ENCODE measurements around the gene RABGEF1. TPM values are rescaled to one million over a fixed set of nuclear protein-coding genes. Genes with fewer than 3 reads are reported as not detected.

The RABGEF1 gene
- total and polyA plus RNA-seq, 9 of the 15 experiments (the other 6 are each of a cell fraction or from before 2014, with no cell fraction given): 7.0 to 29.3 (median 20.5) TPM

- Histone ChIP-seq H3K9ac (ENCODE audit: insufficient read depth in 1 of 2, low read depth in 2 of 2, low read length in 2 of 2) (no peak overlapping the region), H3K79me2 (ENCODE audit: control insufficient read depth, insufficient read depth, low read length) (no peaks in the 10 kb centered on the region), H3K36me3 (ENCODE audit: control insufficient read depth, insufficient read depth, low read length) (no peaks in the 10 kb centered on the region), H3K9me1 (ENCODE audit: control insufficient read depth, insufficient read depth, low read length) (no peaks in the 10 kb centered on the region), H4K20me1 (replicated peaks; ENCODE audit: control insufficient read depth, insufficient read depth, low read length) (no peaks in the 10 kb centered on the region; the same call in 1 of the 2 replicates), H3K27me3 (ENCODE audit: control insufficient read depth in 2 of 2, insufficient read depth in 2 of 2, low read length in 2 of 2) (no peaks in the 10 kb centered on the region), H3K9me3 (replicated peaks; ENCODE audit: control insufficient read depth, insufficient read depth, low read depth, low read length) (no peaks in the 10 kb centered on the region; the same call in 1 of the 2 replicates), H3K4me3 (no peak overlapping the region), H3K4me2 (ENCODE audit: insufficient read depth, low read length) (no peak overlapping the region), H3K27ac (ENCODE audit: extremely low read depth, low read depth, low read length) (no peak overlapping the region), H2AFZ (ENCODE audit: low read depth, low read length) (no peak overlapping the region), H3K4me1 (replicated peaks in 1 of 2; ENCODE audit: control insufficient read depth in 2 of 2, insufficient read depth in 2 of 2, low read length in 2 of 2) (peaks cover 0 to 7% of the 10 kb centered on the region in 2 experiments; a peak in 1 of 5 replicates)
- ATAC-seq (no peak), FAIRE-seq (no peak), DNase-seq (ENCODE audit: extremely low read depth in 1 of 4, low spot score in 3 of 4) (no peak)
- intact Hi-C loops (cut with micrococcal nuclease) (no loop called here), in situ Hi-C loops (cut with MboI) (no loop called here)
- CTCF ChIA-PET (ENCODE audit: low intra/inter-chr PET ratio): no interaction called here
- no TSS peak for BruUV-seq (replicated peaks)
- 11% methylated on average over 3 of the region's 3 CpGs for WGBS (ENCODE audit: insufficient coverage, low coverage, missing lambda C conversion rate)
- POLR2A ChIA-PET: no interaction called here
- TF ChIP-seq GABPA (tag; conservative IDR thresholded peaks at IDR 0.05; ENCODE audit: low read depth): no peak
- TF ChIP-seq SLC30A9 (CRISPR knock-in tag; IDR thresholded peaks at IDR 0.05): no peak
- TF ChIP-seq STAG1 (CRISPR knock-in tag; IDR thresholded peaks at IDR 0.05; ENCODE audit: borderline replicate concordance): no peak
- TF ChIP-seq ZNF146 (CRISPR knock-in tag; IDR thresholded peaks at IDR 0.05; ENCODE audit: unreplicated experiment): no peak
- TF ChIP-seq, protein P1, sequence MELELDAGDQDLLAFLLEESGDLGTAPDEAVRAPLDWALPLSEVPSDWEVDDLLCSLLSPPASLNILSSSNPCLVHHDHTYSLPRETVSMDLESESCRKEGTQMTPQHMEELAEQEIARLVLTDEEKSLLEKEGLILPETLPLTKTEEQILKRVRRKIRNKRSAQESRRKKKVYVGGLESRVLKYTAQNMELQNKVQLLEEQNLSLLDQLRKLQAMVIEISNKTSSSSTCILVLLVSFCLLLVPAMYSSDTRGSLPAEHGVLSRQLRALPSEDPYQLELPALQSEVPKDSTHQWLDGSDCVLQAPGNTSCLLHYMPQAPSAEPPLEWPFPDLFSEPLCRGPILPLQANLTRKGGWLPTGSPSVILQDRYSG (tag; conservative IDR thresholded peaks at IDR 0.05; ENCODE audit: low read depth): no peak
- peak; percentile 20; the same call in 1 of the 2 replicates for TF ChIP-seq ZBTB26 (CRISPR knock-in tag; IDR thresholded peaks at IDR 0.05)
- no peak for TF ChIP-seq KDM5B (IDR thresholded peaks at IDR 0.05; ENCODE audit: insufficient replicate concordance, low read depth, low read length)
- peak; percentile 37; the same call in 1 of the 2 replicates for TF ChIP-seq MCM3 (IDR thresholded peaks at IDR 0.05)
- 0 out of 4 replicates have a peak, but pooled peaks of 1 of the 2 experiments have one; percentile 27 for TF ChIP-seq HDAC1 (IDR thresholded peaks at IDR 0.05)
- no peak for TF ChIP-seq CSDE1 (IDR thresholded peaks at IDR 0.05)
- TF ChIP-seq MAFF (IDR thresholded peaks at IDR 0.05; ENCODE audit: low read length): no peak
- no peak for TF ChIP-seq TARDBP (IDR thresholded peaks at IDR 0.05)
- no peak for TF ChIP-seq ZC3H11A (IDR thresholded peaks at IDR 0.05; ENCODE audit: low read depth, low read length)
- TF ChIP-seq CXXC5 (CRISPR knock-in tag; IDR thresholded peaks at IDR 0.05): no peak
- TF ChIP-seq, protein P2, sequence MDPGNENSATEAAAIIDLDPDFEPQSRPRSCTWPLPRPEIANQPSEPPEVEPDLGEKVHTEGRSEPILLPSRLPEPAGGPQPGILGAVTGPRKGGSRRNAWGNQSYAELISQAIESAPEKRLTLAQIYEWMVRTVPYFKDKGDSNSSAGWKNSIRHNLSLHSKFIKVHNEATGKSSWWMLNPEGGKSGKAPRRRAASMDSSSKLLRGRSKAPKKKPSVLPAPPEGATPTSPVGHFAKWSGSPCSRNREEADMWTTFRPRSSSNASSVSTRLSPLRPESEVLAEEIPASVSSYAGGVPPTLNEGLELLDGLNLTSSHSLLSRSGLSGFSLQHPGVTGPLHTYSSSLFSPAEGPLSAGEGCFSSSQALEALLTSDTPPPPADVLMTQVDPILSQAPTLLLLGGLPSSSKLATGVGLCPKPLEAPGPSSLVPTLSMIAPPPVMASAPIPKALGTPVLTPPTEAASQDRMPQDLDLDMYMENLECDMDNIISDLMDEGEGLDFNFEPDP (CRISPR knock-in tag; IDR thresholded peaks at IDR 0.05): no peak
- peak; percentile 50; the same call in 1 of the 2 replicates for TF ChIP-seq HBP1 (CRISPR knock-in tag; IDR thresholded peaks at IDR 0.05)
- no peak for TF ChIP-seq ZNF217 (CRISPR knock-in tag; IDR thresholded peaks at IDR 0.05)
- no peak for TF ChIP-seq MTA2 (IDR thresholded peaks at IDR 0.05; ENCODE audit: low read depth)
- no peak for TF ChIP-seq ELF2 (CRISPR knock-in tag; IDR thresholded peaks at IDR 0.05)
- TF ChIP-seq ERF (CRISPR knock-in tag; IDR thresholded peaks at IDR 0.05): no peak
- no peak for TF ChIP-seq MEF2D (tag; conservative IDR thresholded peaks at IDR 0.05; ENCODE audit: low read depth)
Observed at GRCh38 chr7:66729274-66729673, 11.3 kb upstream of the RABGEF1 start.
